BJ (cell line): Measurements from ENCODE around the gene POMT1. TPM values are rescaled to one million over a fixed set of nuclear protein-coding genes. Genes with fewer than 3 reads are reported as not detected.

ENCODE experiments used
- CTCF ChIA-PET: fragments of 350-600 bp; formaldehyde crosslinking; extraction: SDS; loops from one replicate; lab custom pipeline; 2021; ENCODE audit warnings: antibody characterized with exemption, inconsistent platforms; lab: Yijun Ruan, JAX
- POLR2A ChIA-PET: fragments of 300-600 bp; sonication (Branson Sonifier 250); formaldehyde crosslinking; extraction: SDS; loops from one replicate; lab custom pipeline; 2021; ENCODE audit warnings: antibody characterized with exemption; lab: Charles Lee
- DNase-seq: peaks from one replicate; pipeline ENCODE4 v3.0.0-alpha.2; 2011; ENCODE audit warnings: low read depth
- H3K27me3 ChIP-seq: 2 replicates; pipeline ENCODE4 v1.6.0; 2011; ENCODE audit warnings: low read length; ENCODE audit not compliant: control insufficient read depth, insufficient read depth
- H3K36me3 ChIP-seq: 2 replicates; pipeline ENCODE4 v1.5.1; 2011; ENCODE audit warnings: low read length; ENCODE audit not compliant: control insufficient read depth, insufficient read depth
- H3K4me3 ChIP-seq: 2 replicates; pipeline ENCODE4 v1.5.1; 2011; ENCODE audit warnings: low read depth, mild to moderate bottlenecking, control low read depth, low read length
- polyA plus RNA-seq: library from polyadenylated mRNA; depleted of rRNA; stranded (reverse); fragments of >200 nt; gene quantifications from 2 replicates; pipeline ENCODE4 v1.2.3, GENCODE V29; 2011
- TF ChIP-seq, protein P1 (sequence below): IDR thresholded peaks from 2 replicates; pipeline ENCODE4 v1.5.1; 2011; ENCODE audit warnings: low read depth, mild to moderate bottlenecking, control low read depth, inconsistent platforms, low read length, moderate library complexity; ENCODE audit not compliant: insufficient read depth

Gene POMT1
- polyA plus RNA-seq, 1 experiment = 32.1 TPM

DNA sequence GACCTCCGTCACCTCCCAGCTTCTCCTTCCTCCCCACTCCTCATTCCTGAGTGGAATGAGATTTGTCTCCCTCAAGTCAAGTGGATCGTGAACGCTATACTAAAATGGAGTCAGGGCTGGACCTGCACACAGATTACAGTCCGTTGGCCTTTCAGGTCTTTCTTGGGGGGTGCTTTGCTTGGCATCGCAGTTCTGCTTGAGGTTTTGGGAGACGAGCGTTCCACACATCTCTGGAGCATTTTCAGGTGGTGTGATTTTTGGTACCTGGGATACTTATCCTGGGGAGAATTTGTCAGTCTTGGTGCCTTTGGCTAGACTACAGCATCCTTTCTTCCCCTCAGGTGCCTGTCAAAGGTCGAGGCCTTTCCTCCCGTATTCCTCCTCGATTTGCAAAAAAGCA, 23.8 kb upstream of the POMT1 start:
- ChIA-PET POLR2A (no interaction called here), CTCF (interaction anchor here (0.6 to 5.0 kb wide), 6 partner anchors 9 to 129 kb away, joined by 4 to 34 read pairs (median 6); no protein-coding TSS in a partner anchor)

DNA sequence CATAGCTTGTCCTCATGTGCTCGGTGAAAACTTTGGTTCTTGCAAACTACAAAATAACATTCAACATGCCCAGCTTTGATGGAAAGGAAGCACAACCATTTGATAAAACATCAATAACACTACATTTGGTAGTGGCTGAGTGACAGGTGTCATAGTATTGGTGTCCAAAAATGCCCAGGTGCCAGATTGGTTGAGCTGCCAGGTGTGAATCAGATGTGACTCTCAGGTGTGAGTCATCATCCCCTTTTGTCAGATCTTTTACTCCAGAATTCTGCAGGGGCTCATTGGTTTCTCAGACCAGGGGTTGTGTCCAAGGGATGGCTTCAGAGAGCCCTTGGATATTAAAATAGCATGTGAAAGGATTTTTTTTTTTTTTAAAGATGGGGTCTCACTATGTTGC, 22.5 kb upstream of the POMT1 start:
- no peak for DNase-seq
- ChIA-PET CTCF (interaction anchor here (0.6 to 5.0 kb wide), 4 partner anchors 17 to 130 kb away, joined by 3 to 34 read pairs (median 4); no protein-coding TSS in a partner anchor), POLR2A (no interaction called here)
- TF ChIP-seq, protein P1, sequence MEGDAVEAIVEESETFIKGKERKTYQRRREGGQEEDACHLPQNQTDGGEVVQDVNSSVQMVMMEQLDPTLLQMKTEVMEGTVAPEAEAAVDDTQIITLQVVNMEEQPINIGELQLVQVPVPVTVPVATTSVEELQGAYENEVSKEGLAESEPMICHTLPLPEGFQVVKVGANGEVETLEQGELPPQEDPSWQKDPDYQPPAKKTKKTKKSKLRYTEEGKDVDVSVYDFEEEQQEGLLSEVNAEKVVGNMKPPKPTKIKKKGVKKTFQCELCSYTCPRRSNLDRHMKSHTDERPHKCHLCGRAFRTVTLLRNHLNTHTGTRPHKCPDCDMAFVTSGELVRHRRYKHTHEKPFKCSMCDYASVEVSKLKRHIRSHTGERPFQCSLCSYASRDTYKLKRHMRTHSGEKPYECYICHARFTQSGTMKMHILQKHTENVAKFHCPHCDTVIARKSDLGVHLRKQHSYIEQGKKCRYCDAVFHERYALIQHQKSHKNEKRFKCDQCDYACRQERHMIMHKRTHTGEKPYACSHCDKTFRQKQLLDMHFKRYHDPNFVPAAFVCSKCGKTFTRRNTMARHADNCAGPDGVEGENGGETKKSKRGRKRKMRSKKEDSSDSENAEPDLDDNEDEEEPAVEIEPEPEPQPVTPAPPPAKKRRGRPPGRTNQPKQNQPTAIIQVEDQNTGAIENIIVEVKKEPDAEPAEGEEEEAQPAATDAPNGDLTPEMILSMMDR = no peak
- H3K27me3 ChIP-seq = no peaks in the 10 kb centered on the region
- no peak overlapping the region for H3K4me3 ChIP-seq
- H3K36me3 ChIP-seq = peaks cover 70% of the 10 kb centered on the region

More for the DNA sequence above, 23.8 kb upstream of the POMT1 start:
- Histone ChIP-seq H3K4me3 (no peak overlapping the region), H3K27me3 (no peaks in the 10 kb centered on the region), H3K36me3 (peaks cover 66% of the 10 kb centered on the region)
- DNase-seq = no peak
- TF ChIP-seq, protein P1 = no peak

- POLR2A ChIA-PET = no interaction called here
- H3K36me3 ChIP-seq = peaks cover 71% of the 10 kb centered on the region
- DNase-seq = no peak
- TF ChIP-seq, protein P1 = no peak
- CTCF ChIA-PET = interaction anchor here (0.9 kb wide), 2 partner anchors 109 to 132 kb away, joined by 3 to 4 read pairs; no protein-coding TSS in a partner anchor
- H3K4me3 ChIP-seq = no peak overlapping the region
- no peaks in the 10 kb centered on the region for H3K27me3 ChIP-seq
Observed at GRCh38 chr9:131481441-131482342, 21.0 kb upstream of the POMT1 start.

GRCh38 chr9:131482343-131483006, 20.2 kb upstream of the POMT1 start:
- Histone ChIP-seq H3K27me3 (no peaks in the 10 kb centered on the region), H3K4me3 (no peak overlapping the region), H3K36me3 (peaks cover 71% of the 10 kb centered on the region)
- ChIA-PET CTCF (interaction anchor here (0.9 kb wide), 1 partner anchor 132 kb away, joined by 4 read pairs; no protein-coding TSS in a partner anchor), POLR2A (no interaction called here)
- TF ChIP-seq, protein P1 = no peak
- no peak for DNase-seq
